HTR-8/SVneo (cell line): ENCODE measurements around the gene PTP4A2.
A peak's percentile ranks its signal among the peaks of the same experiment; 100 is the strongest.
"Not testable (repeated sequence)": the region's sequence is repeated elsewhere in the genome, so short reads cannot be mapped to it uniquely, and the experiment has no call there.

Source experiments
- DNase-seq: peaks from one replicate; pipeline ENCODE4 v3.0.0; 2011; ENCODE audit warnings: low spot score, mixed read lengths; ENCODE audit not compliant: insufficient read length
- FAIRE-seq: peaks from 2 replicates; lab custom pipeline; 2011; peaks lifted over from hg19 to GRCh38; lab: Jason Lieb, UNC

The PTP4A2 gene

DNA sequence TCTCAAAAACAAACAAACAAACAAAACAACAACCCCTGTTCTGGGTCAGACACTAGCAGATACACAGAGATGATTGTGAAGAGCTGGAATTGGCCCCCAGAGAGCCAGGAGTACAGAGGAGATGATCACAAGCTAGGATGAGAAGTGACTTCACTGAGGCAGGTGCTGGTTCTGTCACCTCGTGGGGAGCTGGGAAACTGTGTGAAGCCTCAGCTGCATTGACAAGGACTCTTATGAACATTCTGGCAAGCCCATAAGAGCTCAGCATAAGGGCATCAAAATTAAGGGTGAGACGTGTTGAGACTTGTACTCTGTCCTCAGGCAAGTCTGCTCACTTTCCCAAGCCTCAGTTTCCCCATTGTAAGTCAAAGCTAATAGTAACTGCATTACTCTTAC is 14.7 kb upstream of the PTP4A2 start:
- FAIRE-seq (no peak), DNase-seq (no peak)

GRCh38 chr1:31951276-31951675 is 13.1 kb upstream of the PTP4A2 start:
- FAIRE-seq (no peak), DNase-seq (no peak)

GRCh38 chr1:31949862-31950261 is 11.7 kb upstream of the PTP4A2 start:
- no peak for FAIRE-seq
- no peak for DNase-seq

DNA sequence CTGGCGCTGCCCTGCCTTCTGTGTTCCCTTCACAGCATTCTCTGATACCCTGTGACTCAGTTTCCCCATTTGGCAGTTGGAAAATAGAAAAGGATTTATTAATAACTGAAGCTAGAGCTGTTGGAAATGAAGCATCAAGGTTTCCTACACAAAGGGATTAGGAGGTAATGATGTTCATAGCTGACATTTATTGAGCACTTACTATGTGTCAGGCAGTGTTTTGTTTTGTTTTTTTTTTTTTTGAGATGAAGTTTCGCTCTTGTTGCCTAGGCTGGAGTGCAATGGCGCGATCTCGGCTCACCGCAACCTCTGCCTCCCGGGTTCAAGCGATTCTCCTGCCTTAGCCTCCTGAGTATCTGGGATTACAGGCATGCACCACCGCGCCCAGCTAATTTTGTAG is 7.5 kb upstream of the PTP4A2 start:
- FAIRE-seq = not testable (repeated sequence)

GRCh38 chr1:31944205-31945089 is 6.3 kb upstream of the PTP4A2 start:
- DNase-seq = peak; percentile 76

More for the DNA sequence above, 7.5 kb upstream of the PTP4A2 start:
- not testable (repeated sequence) for DNase-seq

DNA sequence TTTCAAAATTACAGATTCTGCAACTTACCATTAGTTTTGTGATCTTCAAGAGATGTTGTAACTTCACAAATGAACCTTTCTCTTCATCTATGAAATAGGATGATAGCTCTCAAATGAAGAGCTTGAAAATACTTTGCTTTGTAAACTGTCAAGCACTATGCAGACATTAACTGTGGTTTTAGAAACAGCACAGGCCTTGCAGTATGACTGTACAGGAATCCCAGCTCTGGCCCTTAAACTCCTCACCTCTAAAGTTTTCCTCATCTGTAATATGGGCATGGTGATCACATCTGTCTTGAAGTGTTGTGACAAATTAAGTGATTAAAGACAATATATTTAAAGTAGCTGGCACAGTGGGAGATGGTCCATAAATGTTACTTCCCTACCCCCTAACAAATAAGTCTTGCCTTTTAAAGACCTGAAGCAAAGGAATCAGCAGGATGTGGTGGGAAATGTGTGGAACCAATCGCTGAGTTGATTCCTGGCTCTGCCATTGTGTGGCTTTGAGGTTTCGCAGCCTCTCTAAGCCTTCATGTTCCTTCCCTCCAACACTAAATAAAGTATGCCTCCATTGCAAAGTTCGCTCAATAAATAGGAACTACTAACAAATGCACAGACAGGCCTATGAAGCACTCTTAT is 5.5 kb upstream of the PTP4A2 start:
- FAIRE-seq (no peak), DNase-seq (no peak)

More at GRCh38 chr1:31944205-31945089, 6.3 kb upstream of the PTP4A2 start:
- FAIRE-seq = no peak

- FAIRE-seq, DNase-seq: not testable (repeated sequence)
Measured at GRCh38 chr1:31942061-31942460, 3.9 kb upstream of the PTP4A2 start.

GRCh38 chr1:31939484-31940329 is 1.5 kb upstream of the PTP4A2 start:
- DNase-seq = peak; percentile 74
- no peak for FAIRE-seq

DNA sequence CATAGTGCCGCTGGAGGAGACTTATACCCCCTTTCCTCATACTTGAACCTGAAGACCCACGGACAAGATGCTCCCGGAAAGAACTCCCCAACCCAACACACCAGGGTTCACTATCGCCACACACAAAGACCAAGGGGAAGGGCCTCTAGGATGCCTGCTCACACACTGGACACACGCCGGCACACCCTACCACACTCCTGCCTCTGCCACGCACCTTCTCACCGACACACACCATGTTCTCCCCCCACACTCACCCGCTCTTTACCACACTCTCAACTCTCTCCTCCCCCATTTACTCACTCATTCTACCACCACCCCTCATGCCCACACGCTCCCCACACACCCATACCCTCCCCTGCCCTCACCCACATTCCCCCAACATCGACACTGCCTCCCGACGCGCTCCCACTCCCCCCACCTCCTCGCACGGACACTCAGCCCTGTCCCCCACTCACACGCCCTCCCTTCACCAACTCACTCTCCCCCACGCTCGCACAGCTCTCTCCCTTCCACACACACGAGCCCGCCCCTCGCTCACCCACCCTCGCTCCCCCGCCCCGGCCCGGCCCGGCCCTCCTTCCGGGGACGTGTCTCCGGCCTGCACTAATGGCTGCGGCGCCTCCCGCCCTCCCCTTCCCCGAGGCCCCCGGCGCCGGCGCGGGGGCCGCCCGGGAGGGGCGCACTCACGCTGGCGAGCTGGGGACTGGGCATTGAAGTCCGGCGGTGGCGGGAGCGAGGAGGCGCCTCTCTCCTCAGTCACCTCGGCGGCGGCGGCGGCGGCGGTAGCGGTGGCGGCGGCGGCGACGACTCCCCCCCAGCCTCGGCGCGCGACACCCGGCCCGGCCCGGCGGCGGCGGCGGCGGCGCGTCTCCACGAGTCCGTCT is 626 bp downstream of the PTP4A2 start:
- FAIRE-seq (no peak), DNase-seq (peak; percentile 50)

DNA sequence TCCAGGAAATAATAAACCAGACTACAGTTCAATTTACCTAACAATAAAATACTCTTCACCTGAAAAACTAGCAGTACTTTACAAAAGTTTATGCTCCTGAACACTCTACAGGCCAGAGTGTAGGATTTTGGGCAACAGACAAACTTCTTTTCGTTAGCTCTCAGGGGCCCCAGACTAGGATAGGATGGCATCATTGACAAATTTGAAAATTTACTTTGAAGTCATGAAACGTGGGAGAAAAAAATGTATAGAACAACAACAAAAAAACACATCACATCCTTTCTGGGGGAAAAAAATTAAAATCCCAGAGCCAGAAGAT is 1.2 kb downstream of the PTP4A2 start:
- no peak for FAIRE-seq
- no peak for DNase-seq

DNA sequence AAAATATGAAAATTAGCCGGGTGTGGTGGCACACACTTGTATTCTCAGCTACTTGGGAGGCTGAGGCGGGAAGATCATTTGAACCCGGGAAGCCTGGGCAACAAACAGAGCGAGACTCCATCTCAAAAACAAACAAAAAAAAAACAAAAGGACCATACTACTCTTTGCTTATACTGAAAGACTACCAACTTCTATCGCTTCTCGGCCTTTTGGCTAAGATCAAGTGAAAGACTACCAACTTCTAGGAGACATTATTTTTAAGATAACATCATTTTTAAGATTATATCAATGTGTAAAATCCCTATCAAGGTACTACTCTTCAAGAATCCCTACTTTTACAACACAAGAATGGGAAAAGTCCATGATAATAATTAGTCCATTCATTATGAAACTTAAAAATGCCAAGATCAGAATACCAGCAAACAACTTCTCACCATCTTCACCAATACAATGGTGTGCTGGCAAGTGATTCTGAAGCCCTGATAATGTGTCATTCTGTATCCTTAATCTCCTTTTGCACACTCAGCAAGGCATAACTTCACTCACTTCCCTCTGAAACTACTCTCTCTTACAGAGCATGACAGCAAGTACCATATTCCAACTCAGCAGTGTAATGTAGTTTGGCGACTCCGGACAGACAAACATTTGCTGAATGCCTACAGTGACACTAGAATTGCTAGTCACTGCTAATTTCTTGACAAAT is 1.7 kb downstream of the PTP4A2 start:
- no peak for FAIRE-seq
- DNase-seq = no peak

DNA sequence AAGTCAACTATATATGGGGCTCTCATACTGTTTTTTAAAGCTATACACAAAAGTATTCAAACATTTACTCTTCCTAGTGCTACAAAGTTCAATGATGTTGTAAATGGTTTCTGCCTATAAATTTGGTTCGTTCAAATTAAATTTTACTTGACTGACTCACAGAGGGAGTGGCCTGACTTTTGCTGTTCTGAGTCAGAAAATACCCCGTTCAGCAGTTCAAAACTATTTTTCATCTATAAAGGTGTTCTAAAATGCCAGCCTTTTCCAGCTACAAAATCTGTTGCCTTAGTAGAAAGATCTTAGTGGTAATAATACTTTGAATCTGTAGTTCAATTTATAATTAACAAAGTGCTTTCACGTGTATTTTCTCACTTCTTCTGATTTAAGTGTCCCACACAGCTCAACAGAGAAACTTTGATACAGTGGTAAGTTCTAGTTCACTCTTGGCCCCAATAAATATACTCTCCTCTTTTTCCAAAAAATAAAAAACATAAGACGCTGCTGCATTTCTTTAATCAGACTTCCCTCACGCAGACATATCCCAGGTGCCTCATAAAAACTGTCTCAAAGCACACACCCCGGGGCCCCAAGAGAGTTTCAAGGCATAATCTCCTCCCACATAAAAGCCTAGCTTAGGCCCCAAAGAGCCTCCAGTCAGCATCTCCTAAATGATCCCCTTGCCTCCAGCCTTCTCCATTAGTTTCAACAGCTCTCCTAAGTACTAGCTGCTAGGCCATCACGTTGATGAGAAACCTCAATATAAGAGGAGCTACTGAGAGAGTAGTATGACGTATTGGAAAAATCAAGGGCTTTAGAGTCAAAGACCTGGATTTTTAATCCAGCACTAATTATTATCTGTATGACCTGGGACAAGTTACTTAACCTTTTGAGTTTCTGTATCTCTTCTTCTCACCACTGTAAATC is 3.2 kb downstream of the PTP4A2 start:
- FAIRE-seq = no peak
- peak; percentile 38 for DNase-seq

DNA sequence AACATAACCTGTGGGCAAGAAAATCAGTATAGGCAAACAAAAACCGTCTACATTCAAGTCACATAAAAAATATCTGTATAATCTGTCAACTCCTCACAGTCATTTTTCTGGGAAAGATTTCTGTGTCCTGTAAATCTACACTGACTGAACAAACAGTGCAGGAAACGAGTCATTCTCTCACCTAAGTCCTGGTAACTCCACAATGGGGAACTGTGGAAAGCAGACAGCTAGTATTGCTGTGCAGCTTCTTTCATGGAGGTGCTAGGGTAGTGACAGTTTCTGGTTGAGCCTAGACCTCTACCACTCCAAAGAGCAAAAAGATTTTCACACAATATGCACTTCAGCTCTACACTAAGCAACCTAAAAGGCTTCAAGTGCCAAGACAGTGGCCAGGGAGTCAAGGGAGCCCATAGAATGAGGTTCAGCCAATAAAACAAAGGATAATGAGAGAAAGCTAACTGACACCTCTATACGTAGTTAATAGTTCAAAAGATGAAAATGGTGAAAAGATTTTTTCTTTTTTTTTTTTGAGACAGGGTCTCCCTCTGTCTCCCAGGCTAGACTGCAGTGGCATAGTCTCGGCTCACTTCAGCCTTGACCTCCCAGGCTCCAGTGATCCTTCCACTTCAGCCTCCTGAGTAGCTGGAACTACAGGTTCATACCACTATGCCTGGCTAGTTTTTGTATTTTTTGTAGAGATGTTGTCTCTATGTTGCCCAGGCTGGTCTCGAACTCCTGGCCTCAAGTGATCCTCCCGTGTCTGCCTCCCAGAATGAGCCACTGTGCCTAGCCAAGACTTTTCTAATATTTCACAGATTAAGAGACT is 5.5 kb downstream of the PTP4A2 start:
- no peak for DNase-seq
- no peak for FAIRE-seq

- FAIRE-seq = no peak
- peak; percentile 40 for DNase-seq
Measured at GRCh38 chr1:31931593-31932225, 6.5 kb downstream of the PTP4A2 start.

- DNase-seq = no peak
- no peak for FAIRE-seq
Measured at GRCh38 chr1:31930836-31931592, 7.2 kb downstream of the PTP4A2 start.

GRCh38 chr1:31927661-31927980 is 10.5 kb downstream of the PTP4A2 start:
- no peak for FAIRE-seq
- no peak for DNase-seq
